ENCODE results near the gene CMIP. TPM values are rescaled to one million over a fixed set of nuclear protein-coding genes. Genes with fewer than 3 reads are reported as not detected.

Gene CMIP
- polyA plus RNA-seq, 1 experiment: 4.9 TPM

DNA sequence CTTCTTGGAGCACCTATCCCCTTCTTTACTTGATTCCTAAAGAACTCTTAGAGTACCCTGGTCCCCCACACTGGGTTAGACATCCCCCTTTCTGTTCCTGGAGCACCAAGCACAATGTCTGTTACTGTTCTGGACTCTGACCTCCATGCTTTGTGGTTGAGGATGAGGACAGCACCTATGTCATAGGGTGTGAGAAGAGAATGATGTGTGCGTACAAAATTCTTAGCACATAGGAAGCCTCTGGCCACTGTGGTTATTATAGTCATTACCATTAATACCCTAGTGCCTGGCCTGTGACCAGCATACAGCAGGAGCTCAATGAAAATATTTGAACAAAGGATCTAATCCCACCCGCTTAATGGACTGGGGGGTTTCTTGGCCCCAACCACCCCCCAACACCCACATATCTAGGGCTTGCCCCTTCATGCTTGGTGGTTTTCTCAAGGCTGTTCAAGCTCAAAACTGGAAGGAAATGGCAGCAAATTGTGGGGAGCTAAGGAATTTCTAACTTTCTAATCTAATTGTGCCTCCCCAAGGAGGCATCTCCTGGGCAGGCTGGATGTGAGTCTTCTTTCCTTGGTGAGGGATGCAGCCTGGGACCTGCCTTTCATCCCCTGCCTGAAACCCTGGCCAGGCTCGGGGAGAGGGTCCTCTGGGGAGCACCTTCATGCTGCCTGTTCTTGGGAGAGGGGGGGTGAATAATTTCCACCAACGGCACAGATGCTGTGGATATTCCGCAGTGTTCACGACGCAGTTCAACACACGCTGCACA is 1.5 kb upstream of the CMIP start:
- ChIA-PET CTCF (interaction anchor here (0.9 kb wide), 1 partner anchor 10 kb away, joined by 4 read pairs; no protein-coding TSS in a partner anchor), POLR2A (no interaction called here)
- peaks cover 7% of the 10 kb centered on the region for H3K27me3 ChIP-seq (ENCODE audit: control insufficient read depth, insufficient read depth, low read length)
- no peak for DNase-seq (ENCODE audit: low read depth)
- no peak overlapping the region for H3K4me3 ChIP-seq (ENCODE audit: low read depth, low read length)
- TF ChIP-seq CTCF (IDR thresholded peaks at IDR 0.05; ENCODE audit: insufficient read depth, low read depth, low read length): no peak
- no peaks in the 10 kb centered on the region for H3K36me3 ChIP-seq (ENCODE audit: control insufficient read depth, insufficient read depth, low read length)

GRCh38 chr16:81443688-81444447 is 740 bp upstream of the CMIP start:
- POLR2A ChIA-PET: no interaction called here
- H3K36me3 ChIP-seq (ENCODE audit: control insufficient read depth, insufficient read depth, low read length): no peaks in the 10 kb centered on the region
- TF ChIP-seq CTCF (IDR thresholded peaks at IDR 0.05; ENCODE audit: insufficient read depth, low read depth, low read length): no peak
- peaks cover 7% of the 10 kb centered on the region for H3K27me3 ChIP-seq (ENCODE audit: control insufficient read depth, insufficient read depth, low read length)
- H3K4me3 ChIP-seq (ENCODE audit: low read depth, low read length): peak overlapping the region; percentile 62
- CTCF ChIA-PET: no interaction called here
- no peak for DNase-seq (ENCODE audit: low read depth)

DNA sequence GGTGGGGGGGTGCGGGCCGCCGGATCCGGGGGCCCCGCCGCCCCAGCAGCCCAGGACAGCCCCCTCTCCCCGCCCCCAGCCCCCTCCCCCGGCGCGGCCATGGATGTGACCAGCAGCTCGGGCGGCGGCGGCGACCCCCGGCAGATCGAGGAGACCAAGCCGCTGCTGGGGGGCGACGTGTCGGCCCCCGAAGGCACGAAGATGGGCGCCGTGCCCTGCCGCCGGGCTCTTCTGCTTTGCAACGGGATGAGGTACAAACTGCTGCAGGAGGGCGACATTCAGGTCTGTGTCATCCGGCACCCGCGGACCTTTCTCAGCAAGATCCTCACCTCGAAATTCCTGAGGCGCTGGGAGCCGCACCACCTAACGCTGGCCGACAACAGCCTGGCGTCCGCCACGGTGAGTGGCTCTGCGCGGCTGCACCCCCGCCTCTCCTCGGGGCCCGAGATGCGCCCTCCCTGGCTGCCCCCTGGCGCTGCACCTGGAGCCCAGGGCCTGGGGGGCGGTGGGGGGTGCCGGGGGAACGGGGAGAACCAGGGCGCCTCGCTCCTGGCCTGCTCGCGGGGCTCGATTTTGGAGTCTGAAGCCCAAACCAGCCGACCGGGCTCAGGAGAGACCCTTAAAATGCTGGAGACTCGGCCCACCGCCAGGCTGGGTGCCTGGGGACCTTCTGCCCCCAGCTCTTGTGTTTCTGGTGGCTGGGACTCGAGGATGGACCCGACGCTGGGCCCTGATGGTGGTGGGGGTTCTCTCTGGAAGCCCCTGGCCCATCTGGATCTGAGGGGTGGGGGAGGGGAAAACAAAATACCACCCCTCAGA is 744 bp downstream of the CMIP start:
- H3K4me3 ChIP-seq (ENCODE audit: low read depth, low read length): peak overlapping the region; percentile 71
- no peak for DNase-seq (ENCODE audit: low read depth)
- peak; percentile 40; the same call in 1 of the 2 replicates for TF ChIP-seq CTCF (IDR thresholded peaks at IDR 0.05; ENCODE audit: insufficient read depth, low read depth, low read length)
- H3K36me3 ChIP-seq (ENCODE audit: control insufficient read depth, insufficient read depth, low read length): no peaks in the 10 kb centered on the region
- CTCF ChIA-PET: interaction anchor here (0.6 kb wide), 1 partner anchor 1882 kb away, joined by 5 read pairs; no protein-coding TSS in a partner anchor
- POLR2A ChIA-PET: interaction anchor here (0.5 to 0.6 kb wide), 2 partner anchors 9 to 152 kb away, joined by 5 to 13 read pairs; no protein-coding TSS in a partner anchor
- peaks cover 5% of the 10 kb centered on the region for H3K27me3 ChIP-seq (ENCODE audit: control insufficient read depth, insufficient read depth, low read length)

GRCh38 chr16:81445966-81446906 is 1.6 kb downstream of the CMIP start:
- CTCF ChIA-PET: no interaction called here
- Histone ChIP-seq H3K36me3 (ENCODE audit: control insufficient read depth, insufficient read depth, low read length) (no peaks in the 10 kb centered on the region), H3K4me3 (ENCODE audit: low read depth, low read length) (peak overlapping the region; percentile 71), H3K27me3 (ENCODE audit: control insufficient read depth, insufficient read depth, low read length) (peaks cover 5% of the 10 kb centered on the region)
- TF ChIP-seq CTCF (IDR thresholded peaks at IDR 0.05; ENCODE audit: insufficient read depth, low read depth, low read length): no peak
- POLR2A ChIA-PET: no interaction called here
- DNase-seq (ENCODE audit: low read depth): no peak
